Testis (tissue), 2 donors: ENCODE results near the gene RAB25.

Source experiments
- CTCF ChIP-seq, 3 experiments: fragments of 450-650 bp in 2 of 3; fragments of 200-600 bp in 1 of 3; sonication (generic) in 1 of 3; IDR thresholded peaks; one replicate each; pipeline ENCODE4 v1.5.1; 2016 to 2019; ENCODE audit warnings: antibody characterized with exemption in 3 of 3, mild to moderate bottlenecking in 2 of 3, moderate library complexity in 1 of 3
- POLR2A ChIP-seq: fragments of 450-650 bp; IDR thresholded peaks from one replicate; pipeline ENCODE4 v1.6.1; 2017; ENCODE audit warnings: antibody characterized with exemption, mild to moderate bottlenecking, moderate library complexity

GRCh38 chr1:156055281-156056048, 5.5 kb upstream of the RAB25 start:
- no peak for TF ChIP-seq POLR2A
- TF ChIP-seq CTCF (IDR thresholded peaks at IDR 0.05) = no peak
